ENCODE measurements around the gene LILRA2. TPM values are rescaled to one million over a fixed set of nuclear protein-coding genes. Genes with fewer than 3 reads are reported as not detected.

LILRA2 gene
- total RNA-seq, 1 experiment from 2014 or later: not detected

DNA sequence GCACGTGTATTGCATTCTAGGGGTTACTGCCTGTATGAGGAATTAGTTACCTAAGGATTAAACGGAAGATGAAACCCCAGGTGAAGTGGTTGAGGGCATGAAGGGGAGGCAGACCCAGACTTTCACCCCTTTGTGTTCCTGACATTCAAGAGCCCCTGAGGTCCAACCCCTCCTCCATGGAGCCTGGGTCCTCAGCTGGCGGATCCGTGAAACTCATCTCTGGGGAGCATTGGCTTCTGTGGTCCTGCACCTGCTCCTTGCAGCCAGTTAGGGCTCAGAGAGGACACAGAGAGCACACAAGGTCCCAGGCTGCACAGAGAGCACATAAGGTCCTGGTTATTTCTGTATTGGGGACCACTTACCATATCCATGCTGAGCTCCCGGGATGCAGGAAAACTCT lies 12.8 kb downstream of the LILRA2 start:
- WGBS (ENCODE audit: extremely low coverage, insufficient read length, low lambda C conversion rate): no CpG with 5 or more reads among the region's 5 CpGs
- Histone ChIP-seq H3K9ac (ENCODE audit: extremely low read depth, insufficient read length, low read length) (no peak overlapping the region), H3K23me2 (ENCODE audit: insufficient read length, low read depth, low read length, poor library complexity, severe bottlenecking) (no peaks in the 10 kb centered on the region), H2BK5ac (ENCODE audit: insufficient read length, low read length) (no peak overlapping the region), H2BK20ac (ENCODE audit: low read depth, low read length, poor library complexity, severe bottlenecking) (no peak overlapping the region), H2AK5ac (ENCODE audit: insufficient read length, low read length) (no peak overlapping the region), H3K14ac (ENCODE audit: insufficient read depth, low read length) (no peak overlapping the region), H3K79me1 (ENCODE audit: insufficient read depth, low read depth, low read length, poor library complexity, severe bottlenecking) (no peaks in the 10 kb centered on the region), H3K4ac (ENCODE audit: low read depth, low read length) (no peak overlapping the region), H2BK15ac (ENCODE audit: low read depth, low read length) (no peak overlapping the region), H3T11ph (ENCODE audit: low read length) (no peak overlapping the region), H2AFZ (ENCODE audit: low read length) (no peak overlapping the region), H3K56ac (ENCODE audit: insufficient read length, low read depth, low read length) (no peak overlapping the region), H3K9me3 (ENCODE audit: control insufficient read depth, low read depth, low read length) (peaks cover 58% of the 10 kb centered on the region), H4K8ac (replicated peaks; ENCODE audit: insufficient read length, low read depth, low read length) (no peak overlapping the region), H3K27me3 (ENCODE audit: insufficient read depth, low read length) (no peaks in the 10 kb centered on the region), H3K18ac (ENCODE audit: insufficient read length, low read depth, low read length) (no peak overlapping the region), H3K79me2 (ENCODE audit: insufficient read depth, low read length) (no peaks in the 10 kb centered on the region), H4K20me1 (ENCODE audit: control insufficient read depth, insufficient read depth, insufficient read length) (no peaks in the 10 kb centered on the region), H2BK120ac (ENCODE audit: low read depth, low read length, poor library complexity, severe bottlenecking) (no peak overlapping the region), H2BK12ac (ENCODE audit: insufficient read length, low read depth, low read length) (no peak overlapping the region), H3K27ac (ENCODE audit: insufficient read length, low read depth, low read length) (no peak overlapping the region), H4K5ac (ENCODE audit: insufficient read length, low read depth, low read length) (no peak overlapping the region), H3K4me1 (ENCODE audit: insufficient read depth, low read length) (no peaks in the 10 kb centered on the region), H3K23ac (ENCODE audit: insufficient read length, low read depth, low read length) (no peak overlapping the region), H4K91ac (ENCODE audit: insufficient read length, low read depth, low read length) (no peak overlapping the region), H3K4me2 (ENCODE audit: insufficient read depth, insufficient read length, low read length) (no peak overlapping the region)
- DNase-seq: no peak
- Mint-ChIP-seq H3K36me3 (ENCODE audit: insufficient read depth in 1 of 3, low read depth in 3 of 3) (peaks cover 9 to 49% (median 12%) of the 10 kb centered on the region in 3 experiments; a peak in 6 of 7 replicates), H3K9me3 (peaks cover 98 to 99% of the 10 kb centered on the region in 2 experiments), H3K27ac (no peak overlapping the region), H3K4me3 (no peak overlapping the region; a peak in 1 of 5 replicates), H3K27me3 (ENCODE audit: low read depth) (peaks cover 2% of the 10 kb centered on the region), H3K4me1 (no peaks in the 10 kb centered on the region)
- TF ChIP-seq, protein P1, sequence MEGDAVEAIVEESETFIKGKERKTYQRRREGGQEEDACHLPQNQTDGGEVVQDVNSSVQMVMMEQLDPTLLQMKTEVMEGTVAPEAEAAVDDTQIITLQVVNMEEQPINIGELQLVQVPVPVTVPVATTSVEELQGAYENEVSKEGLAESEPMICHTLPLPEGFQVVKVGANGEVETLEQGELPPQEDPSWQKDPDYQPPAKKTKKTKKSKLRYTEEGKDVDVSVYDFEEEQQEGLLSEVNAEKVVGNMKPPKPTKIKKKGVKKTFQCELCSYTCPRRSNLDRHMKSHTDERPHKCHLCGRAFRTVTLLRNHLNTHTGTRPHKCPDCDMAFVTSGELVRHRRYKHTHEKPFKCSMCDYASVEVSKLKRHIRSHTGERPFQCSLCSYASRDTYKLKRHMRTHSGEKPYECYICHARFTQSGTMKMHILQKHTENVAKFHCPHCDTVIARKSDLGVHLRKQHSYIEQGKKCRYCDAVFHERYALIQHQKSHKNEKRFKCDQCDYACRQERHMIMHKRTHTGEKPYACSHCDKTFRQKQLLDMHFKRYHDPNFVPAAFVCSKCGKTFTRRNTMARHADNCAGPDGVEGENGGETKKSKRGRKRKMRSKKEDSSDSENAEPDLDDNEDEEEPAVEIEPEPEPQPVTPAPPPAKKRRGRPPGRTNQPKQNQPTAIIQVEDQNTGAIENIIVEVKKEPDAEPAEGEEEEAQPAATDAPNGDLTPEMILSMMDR (conservative IDR thresholded peaks at IDR 0.05): no peak
